NCI-H2081 (cell line): ENCODE data around the gene CRYBG2.
"Not testable (repeated sequence)": the region's sequence is repeated elsewhere in the genome, so short reads cannot be mapped to it uniquely, and the experiment has no call there.

ENCODE experiments used
- DNase-seq, 2 experiments: peaks; one replicate each; lab custom pipeline; 2025; lab: John Stamatoyannopoulos, UW

The CRYBG2 gene

GRCh38 chr1:26321315-26322041 lies 32.5 kb downstream of the CRYBG2 start:
- peak; percentile 51 to 59 for DNase-seq

GRCh38 chr1:26320896-26321295 lies 33.0 kb downstream of the CRYBG2 start:
- DNase-seq, result no peak

GRCh38 chr1:26318338-26319064 lies 35.4 kb downstream of the CRYBG2 start:
- no peak for DNase-seq

GRCh38 chr1:26317612-26318337 lies 36.2 kb downstream of the CRYBG2 start, which contains the start of gene CD52:
CD52 (plus strand) TSS chr1:26317958; CDS start chr1:26318018, 60 bp downstream.
- no peak for DNase-seq

- DNase-seq, result no peak
Measured at GRCh38 chr1:26317146-26317545, 36.8 kb downstream of the CRYBG2 start.

- DNase-seq, result no peak
Measured at GRCh38 chr1:26315874-26316850, 37.8 kb downstream of the CRYBG2 start.

DNA sequence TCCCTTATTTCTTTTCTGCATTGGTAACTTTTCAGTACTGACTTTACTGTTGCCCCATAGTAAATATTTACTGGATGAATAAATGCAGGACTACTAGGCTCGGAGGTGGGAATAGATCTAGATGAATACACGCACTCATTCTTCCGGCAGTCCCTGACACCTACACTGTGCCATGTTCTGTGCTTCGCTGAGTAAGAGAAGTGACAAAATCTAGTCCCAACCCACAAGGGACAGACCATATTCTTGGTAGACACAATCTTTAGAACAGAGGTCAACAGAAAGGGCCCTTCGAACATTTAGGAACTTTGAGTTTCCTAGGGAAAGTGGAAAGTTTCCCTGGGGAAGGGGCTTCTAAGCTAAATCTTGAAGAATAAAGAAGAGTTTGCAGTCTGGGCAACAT lies 39.4 kb downstream of the CRYBG2 start:
- no peak for DNase-seq

- DNase-seq, result not testable (repeated sequence)
Measured at GRCh38 chr1:26307966-26308899, 45.7 kb downstream of the CRYBG2 start.

DNA sequence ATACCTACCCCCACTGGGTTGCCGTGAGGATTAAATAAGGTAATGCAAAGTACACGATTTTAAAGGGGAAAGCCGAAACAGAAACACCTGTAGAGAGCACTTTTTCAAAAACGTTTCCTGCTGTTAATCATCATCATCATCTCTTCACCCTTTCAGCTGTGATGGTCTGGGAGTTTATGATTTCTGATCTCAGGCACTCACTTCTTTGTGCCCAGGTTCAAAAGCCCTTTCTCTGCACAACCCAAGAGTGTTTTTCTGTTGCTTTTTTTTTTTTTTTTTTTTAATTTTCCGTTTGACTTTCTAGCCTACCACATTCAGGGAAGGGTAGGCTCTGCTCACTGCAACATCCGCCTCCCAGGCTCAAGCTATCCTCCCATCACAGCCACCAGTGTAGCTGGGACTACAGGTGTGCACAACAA lies 46.6 kb downstream of the CRYBG2 start:
- DNase-seq, result no peak

DNA sequence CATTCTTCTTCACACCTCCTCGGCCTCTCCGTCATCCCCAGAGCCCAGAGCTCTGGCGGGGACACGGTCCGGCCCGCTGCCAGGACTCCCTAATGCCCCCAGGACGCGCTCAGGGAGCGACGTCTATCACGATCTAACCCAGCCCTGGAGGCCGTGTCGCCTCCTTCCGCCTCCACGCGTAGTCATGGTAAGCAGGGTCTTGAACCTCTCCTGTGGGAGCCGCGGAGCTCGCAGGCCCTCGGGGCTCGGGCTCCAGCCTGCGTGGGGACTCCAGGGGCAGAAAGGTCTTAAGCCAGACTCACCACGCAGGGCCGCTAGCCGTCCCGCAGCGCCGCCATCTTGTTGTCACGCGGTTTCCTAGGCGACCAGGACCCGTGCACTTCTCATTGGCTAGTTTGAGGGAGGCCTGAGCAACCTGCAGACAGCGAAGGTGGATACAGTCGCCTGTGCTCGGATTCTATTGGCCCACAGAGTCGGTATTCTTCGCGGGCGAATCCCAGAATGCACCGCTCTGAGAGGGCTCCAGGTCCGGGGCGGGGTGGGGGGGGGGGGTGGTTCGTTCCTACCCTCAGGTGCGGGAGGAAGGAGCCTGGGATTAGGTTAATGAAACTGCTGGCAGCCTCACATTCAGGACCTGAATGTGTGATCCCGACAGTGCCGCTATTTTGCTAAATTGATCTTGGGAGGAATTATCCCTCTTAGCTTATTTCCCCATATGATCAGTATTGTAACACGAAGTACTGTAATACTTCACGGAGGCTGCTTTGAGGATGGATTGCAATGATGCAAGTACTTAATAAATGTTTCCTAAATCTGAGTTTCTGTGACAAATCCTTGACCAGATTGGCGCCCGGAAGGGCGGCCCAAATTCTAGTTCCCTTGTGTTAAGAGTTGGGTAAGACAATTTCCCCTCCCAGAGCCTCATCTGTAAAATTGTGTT lies 47.4 kb downstream of the CRYBG2 start, which contains the start of gene UBXN11:
Gene UBXN11 (minus strand): TSS at position 347 of the 940 bp plus-strand sequence. CDS start 3,753 bp downstream, outside the sequence.
- DNase-seq, result peak; percentile 91 to 96

DNA sequence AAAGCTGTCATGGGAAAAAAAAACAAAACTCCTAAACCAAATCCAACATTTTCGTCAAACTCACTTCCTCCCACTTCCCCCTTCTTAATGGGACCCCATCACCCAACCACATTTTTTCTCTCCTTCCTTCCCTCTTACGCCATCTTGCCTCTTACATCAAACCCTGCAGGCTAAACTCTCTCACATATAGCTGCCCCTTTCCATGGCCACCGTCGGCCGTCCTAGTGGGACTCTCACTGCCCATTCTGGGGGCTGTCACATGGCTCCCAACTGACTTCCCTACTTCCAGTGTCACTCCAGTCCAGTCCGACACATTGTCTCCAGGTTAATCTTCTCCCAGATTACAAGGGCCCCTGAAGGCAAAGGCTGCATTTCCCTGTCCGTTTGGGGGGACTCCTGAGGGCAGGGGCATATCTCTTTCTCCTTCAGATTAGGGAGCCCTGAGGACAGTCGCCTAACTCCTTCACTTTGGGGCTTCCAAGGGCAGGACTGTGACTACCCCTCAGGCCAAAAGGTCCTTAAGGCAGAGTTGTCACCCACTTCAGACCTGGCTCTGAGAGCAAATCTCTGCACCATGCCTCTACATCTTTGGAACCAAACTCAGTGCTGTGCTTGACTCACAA lies 48.2 kb downstream of the CRYBG2 start:
- no peak for DNase-seq

DNA sequence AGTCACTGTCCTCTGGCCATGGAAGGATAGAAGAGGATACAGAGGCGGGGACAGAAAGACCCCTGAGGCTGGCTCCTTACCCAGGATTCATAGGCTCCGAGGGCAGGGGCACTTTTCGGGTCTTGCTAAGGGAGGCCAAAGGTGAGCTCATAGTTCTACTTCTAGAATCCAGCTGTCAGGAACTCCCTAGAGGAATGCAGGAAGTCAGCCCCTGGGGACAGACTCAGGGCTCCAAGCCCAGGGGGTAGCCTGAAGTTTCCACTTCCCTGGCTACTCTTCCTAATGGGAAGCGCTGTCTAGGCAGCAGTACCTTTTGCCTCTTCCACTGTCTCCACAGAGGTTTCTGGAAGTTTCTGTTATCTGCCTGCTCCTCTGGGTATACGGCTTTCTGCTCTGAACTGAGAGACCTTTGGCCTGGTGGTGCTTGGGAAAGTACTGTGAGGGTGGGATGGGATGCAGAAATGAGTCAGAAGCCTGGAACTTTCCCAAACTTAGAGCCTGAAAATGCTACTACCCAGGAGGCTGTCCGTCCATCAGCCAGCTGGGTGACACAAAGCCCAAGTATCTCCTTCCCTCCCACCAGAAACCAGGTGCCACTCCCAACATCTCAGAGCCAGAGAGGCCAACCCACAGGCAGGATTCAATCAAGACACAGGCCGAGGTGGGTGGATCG lies 51.1 kb downstream of the CRYBG2 start:
- no peak for DNase-seq

GRCh38 chr1:26300578-26301275 lies 53.2 kb downstream of the CRYBG2 start:
- DNase-seq, result no peak

- DNase-seq, result no peak
Measured at GRCh38 chr1:26297791-26298124, 56.2 kb downstream of the CRYBG2 start.

GRCh38 chr1:26297057-26297790 lies 56.7 kb downstream of the CRYBG2 start:
- no peak for DNase-seq

GRCh38 chr1:26296340-26297056 lies 57.4 kb downstream of the CRYBG2 start:
- DNase-seq, result no peak
